ENCODE data around the gene ZFYVE9.
A peak's percentile ranks its signal among the peaks of the same experiment; 100 is the strongest.

The ZFYVE9 gene

DNA sequence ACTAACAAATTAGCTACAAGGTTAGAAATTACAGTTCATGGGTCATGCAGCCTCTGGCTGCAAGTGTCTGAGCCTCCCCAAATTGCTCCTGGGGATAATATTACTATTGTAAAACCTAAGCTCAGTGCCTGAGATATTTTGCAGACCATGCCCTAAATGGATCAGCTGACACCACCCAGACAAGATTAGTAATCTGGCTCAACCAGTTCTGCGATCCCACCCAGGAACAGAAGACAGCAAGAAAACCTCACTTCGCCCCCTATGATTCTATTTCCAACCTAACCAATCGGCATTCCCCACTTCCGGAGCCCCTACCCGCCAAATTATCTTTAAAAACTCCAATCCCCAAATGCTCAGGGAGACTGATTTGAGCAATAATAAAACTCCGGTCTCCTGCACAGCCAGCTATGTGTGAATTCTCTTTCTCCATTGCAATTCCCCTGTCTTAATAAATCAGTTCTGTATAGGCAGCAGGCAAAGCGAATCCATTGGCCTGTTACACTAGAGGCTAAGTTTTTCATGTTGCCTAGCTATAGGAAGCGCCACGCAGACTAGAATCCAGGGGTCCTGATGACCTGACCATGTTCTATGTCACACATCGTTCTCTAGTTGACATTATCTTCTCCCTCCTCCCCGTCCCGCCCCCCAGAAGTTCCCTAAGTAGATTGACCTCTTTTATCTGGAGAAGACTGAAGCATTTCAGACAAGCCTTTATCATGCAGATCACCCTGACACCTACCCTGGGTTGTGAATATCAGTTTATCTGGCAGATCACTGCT lies 22.4 kb upstream of the ZFYVE9 start:
- no peak for TF ChIP-seq CTCF (conservative IDR thresholded peaks at IDR 0.05; ENCODE audit: low read depth, low read length)
- no peak overlapping the region for H3K4me3 ChIP-seq (ENCODE audit: low read depth, low read length)
- DNase-seq (ENCODE audit: low read depth), result no peak

GRCh38 chr1:52122384-52122783 lies 19.5 kb upstream of the ZFYVE9 start:
- DNase-seq (ENCODE audit: low read depth), result no peak
- H3K4me3 ChIP-seq (ENCODE audit: low read depth, low read length), result no peak overlapping the region
- TF ChIP-seq CTCF (conservative IDR thresholded peaks at IDR 0.05; ENCODE audit: low read depth, low read length), result no peak

DNA sequence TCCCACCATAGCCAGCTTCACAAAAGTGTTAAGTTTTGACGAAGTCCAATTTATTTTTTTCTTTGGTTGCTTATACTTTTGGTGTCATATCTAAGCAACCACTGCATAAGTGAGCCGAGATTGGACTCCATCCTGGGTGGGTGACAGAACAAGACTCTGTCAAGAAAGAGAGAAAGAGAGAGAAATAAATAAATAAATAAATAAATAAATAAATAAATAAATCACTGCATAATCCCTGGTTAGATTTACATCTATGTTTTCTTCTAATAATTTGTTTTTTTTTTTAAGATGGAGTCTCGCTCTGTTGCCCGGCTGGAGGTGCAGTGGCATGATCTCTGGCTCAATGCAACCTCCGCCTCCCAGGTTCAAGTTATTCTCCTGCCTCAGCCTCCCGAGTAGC lies 18.3 kb upstream of the ZFYVE9 start:
- no peak overlapping the region for H3K4me3 ChIP-seq (ENCODE audit: low read depth, low read length)
- TF ChIP-seq CTCF (conservative IDR thresholded peaks at IDR 0.05; ENCODE audit: low read depth, low read length), result no peak
- no peak for DNase-seq (ENCODE audit: low read depth)

DNA sequence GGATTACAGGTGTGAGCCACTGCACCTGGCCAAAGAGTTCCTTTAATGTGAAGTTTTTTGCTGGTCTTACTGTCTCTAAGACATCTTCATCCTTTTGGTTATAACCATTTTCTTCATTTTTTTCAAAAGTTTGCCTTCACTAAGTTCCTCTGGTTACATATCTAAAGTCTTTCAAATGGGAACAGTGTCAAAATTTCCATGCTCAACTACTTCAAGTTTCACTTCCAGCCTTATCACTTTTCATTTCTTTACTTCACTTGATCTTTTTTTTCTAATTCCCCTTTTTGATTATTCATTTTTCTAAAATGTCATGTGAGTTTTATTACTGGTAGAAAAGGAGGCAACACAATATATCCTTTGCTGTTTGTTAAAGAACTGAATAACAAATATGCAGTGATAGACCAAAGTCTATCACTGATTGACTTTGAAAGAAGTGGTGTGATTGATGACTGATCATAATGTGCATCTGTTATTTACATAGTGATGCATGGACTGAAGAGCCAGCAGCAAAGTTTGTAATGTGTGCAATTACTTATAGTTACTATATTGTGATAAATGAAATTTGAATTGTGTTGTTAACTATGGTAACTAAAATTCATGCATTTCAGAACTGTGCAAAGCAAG lies 16.0 kb upstream of the ZFYVE9 start:
- no peak for TF ChIP-seq CTCF (conservative IDR thresholded peaks at IDR 0.05; ENCODE audit: low read depth, low read length)
- no peak for DNase-seq (ENCODE audit: low read depth)
- H3K4me3 ChIP-seq (ENCODE audit: low read depth, low read length), result no peak overlapping the region

- peak; percentile 90 for DNase-seq (ENCODE audit: low read depth)
- TF ChIP-seq CTCF (conservative IDR thresholded peaks at IDR 0.05; ENCODE audit: low read depth, low read length), result peak; percentile 81
- H3K4me3 ChIP-seq (ENCODE audit: low read depth, low read length), result no peak overlapping the region
These were observed 14.4 kb upstream of the ZFYVE9 start for GRCh38 chr1:52127181-52128180.

DNA sequence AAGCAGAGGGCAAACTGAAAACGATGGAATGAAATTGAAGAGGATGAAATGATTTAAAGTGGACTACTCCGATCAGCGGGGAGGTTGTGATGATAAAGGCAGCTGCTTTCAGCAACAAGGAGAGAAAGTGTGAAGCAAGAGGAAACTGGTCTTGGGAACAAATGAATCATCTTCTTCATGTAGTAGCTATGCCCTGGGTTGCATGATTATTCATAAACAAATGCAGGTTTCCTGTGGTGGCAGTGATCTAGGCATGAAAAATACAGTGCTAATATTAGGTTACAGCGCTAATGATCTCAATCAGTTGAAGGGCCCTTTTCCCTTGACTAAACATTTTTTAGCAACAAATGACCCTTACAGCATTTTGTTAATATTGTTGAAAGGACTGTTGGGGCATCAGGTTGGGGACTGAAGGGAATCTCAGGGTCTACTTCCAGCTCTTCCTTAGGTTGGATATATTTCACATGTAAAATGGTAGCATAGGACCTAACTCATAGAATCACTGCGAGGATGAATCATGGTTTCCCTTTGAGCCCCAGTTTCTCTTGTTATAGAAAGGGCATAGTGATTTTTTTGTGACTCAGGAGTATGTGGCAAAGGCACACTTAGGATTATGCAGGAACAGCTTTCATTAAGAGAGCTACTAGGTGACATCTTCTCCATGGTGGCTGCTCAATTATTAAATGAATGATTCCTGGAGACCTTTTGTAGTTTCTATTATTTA lies 1.9 kb upstream of the ZFYVE9 start:
- peak; percentile 97 for DNase-seq (ENCODE audit: low read depth)
- H3K4me3 ChIP-seq (ENCODE audit: low read depth, low read length), result no peak overlapping the region
- no peak for TF ChIP-seq CTCF (conservative IDR thresholded peaks at IDR 0.05; ENCODE audit: low read depth, low read length)
